Measurements from ENCODE around the gene FAM3C. TPM values are rescaled to one million over a fixed set of nuclear protein-coding genes. Genes with fewer than 3 reads are reported as not detected.
"Not testable (repeated sequence)": the region's sequence is repeated elsewhere in the genome, so short reads cannot be mapped to it uniquely, and the experiment has no call there.

The FAM3C gene
- 83.6 TPM for polyA plus RNA-seq (ENCODE audit: insufficient read length)

DNA sequence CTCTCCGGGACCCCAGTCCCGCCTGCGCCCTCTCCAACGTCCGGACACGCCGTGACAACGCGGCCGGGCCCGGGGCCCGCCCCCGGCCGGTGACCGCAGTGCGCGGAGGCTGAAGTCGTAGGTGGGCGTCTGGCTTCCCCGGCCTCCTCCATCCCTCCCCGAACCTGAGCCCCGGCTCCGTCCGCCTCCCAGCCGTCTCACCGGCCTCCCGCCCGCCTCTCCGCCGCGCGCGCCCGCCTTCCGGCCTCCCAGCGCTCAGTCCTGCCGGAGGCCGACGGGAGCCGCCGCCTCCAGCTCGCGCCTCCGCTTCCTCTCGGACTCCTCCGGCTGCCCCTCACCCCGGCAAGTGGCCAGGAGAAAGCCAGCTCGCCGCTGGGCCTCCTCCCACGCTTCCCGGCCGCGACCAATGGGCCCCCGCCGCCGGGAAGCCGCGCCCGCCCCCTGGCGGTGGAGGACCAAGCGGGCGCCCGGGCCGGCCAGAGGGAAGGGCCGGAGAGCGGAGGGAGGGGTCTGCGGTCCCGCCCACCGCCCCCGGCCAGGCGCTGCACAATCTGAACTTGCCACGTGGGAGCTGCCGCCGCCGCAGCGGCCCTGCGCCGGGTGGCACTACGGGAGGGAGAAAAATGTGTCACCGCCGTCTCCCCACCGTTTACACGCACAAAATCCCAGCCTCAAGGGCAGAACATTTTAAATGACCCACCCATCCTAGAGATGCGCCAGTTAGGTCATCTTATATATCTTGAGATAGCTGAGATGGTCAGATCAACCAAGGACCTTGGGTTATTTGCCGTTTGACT lies at the start of gene FAM3C:
Gene FAM3C (minus strand): TSS at position 348 of the 797 bp plus-strand sequence. CDS start 13,339 bp downstream, outside the sequence.
- peak; percentile 60 for DNase-seq (ENCODE audit: low read depth)

GRCh38 chr7:121442845-121443244 lies 46.7 kb upstream of the FAM3C start:
- DNase-seq (ENCODE audit: low read depth) = no peak

DNA sequence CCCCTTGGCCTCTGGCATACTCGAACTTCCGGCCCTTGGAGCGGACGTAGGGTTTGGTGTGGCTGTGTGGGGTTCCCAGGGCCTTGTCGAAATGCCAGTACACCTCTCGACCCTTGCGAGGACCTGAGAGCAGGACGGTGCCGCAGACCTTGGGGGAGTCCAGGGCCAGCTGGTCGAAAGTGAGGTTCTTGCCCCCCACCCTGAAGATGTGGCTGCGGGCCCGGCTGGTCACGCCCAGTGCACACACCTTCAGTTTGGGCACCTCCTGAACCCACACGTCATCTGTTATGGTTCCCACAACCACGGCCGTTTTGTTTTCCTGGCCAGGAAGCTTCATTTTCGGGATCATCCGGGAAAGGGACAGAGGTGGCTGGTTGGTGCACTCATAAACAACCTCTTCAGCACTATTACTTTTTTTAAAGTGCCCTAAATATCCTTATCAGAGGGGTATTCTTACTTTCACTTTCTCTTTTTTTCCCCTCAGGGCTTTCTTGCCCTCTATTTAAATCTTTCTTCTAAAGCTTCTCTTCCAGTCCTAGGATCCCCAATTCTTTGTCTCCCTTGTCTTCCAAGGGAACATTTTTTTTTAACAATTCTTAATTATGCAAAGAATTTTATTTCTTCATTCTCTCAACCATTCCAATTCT lies 44.9 kb upstream of the FAM3C start:
- no peak for DNase-seq (ENCODE audit: low read depth)

DNA sequence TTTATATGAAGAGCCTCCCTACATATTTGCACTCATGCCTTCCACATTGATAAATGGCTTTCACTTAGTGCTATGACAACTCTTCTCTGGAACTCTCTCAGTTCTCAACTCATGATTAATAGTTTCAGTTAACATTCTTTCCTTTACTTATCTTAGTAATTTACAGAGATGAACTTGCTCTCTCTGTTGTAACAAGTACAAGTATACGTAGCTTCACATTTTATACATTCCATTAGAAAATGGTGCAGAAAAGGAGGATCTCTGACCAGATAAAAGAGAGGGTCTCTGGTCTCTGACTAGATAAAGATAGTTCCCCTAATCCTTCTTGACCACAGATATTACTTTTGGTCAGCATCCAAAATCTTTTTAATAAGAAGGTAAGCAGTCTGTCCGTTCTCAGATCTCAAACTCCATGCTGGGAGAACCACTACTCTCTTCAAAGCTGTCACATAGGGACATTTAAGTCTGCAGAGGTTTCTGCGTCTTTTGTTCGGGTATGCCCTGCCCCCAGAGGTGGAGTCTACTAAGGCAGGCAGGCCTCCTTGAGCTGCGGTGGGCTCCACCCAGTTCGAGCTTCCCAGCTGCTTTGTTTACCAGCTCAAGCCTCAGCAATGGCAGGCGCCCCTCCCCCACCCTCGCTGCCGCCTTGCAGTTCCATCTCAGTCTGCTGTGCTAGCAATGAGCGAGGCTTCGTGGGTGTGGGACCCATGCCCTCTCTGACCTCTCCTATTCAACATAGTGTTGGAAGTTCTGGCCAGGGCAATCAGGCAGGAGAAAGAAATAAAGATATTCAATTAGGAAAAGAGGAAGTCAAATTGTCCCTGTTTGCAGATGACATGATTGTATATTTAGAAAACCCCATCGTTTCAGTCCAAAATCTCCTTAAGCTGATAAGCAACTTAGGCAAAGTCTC lies 42.2 kb upstream of the FAM3C start:
- not testable (repeated sequence) for DNase-seq (ENCODE audit: low read depth)

- no peak for DNase-seq (ENCODE audit: low read depth)
Observed at GRCh38 chr7:121437470-121437869, 41.4 kb upstream of the FAM3C start.

GRCh38 chr7:121436688-121437087 lies 40.6 kb upstream of the FAM3C start:
- DNase-seq (ENCODE audit: low read depth) = no peak

DNA sequence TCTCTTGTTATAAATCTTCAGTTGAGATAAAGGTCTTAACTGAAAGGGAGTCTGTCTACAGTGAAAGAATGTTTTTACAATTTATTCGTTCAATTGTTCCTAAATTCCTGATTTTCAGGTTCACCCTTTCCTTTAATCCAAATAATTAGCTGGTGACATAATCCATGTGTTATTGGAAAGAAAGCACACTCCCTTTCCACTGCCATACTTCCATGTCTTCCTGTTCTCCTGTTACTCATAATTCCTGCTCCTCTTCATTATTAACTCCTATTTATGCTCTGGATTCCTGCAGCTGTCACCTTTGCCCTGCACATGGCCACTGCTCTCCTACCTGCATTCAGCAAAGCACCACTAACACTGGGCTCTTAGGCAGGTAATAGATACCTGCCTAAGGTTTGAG lies 40.0 kb upstream of the FAM3C start:
- DNase-seq (ENCODE audit: low read depth) = no peak

GRCh38 chr7:121433775-121434174 lies 37.7 kb upstream of the FAM3C start:
- DNase-seq (ENCODE audit: low read depth) = no peak

GRCh38 chr7:121432486-121432885 lies 36.4 kb upstream of the FAM3C start:
- DNase-seq (ENCODE audit: low read depth) = not testable (repeated sequence)

DNA sequence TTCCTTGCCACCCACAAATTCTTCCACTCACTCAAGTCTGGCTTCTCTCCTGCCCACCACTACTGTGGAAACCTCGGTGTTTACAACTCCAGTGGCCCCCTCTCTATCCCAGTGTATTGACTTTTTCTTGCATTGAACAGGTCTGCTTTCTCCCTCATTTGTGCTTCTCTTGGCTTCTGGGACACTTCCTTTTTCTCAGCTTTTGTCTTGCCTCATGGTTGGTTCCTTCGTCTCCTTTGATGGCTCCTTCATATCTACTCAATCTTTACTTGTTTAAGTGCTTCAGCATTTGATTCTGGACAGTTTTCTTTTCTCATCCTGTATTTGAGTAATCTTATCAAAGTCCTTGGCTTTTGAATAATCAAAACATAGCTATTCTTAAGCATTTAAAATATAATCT lies 35.9 kb upstream of the FAM3C start:
- DNase-seq (ENCODE audit: low read depth) = no peak

GRCh38 chr7:121431389-121431995 lies 35.4 kb upstream of the FAM3C start:
- no peak for DNase-seq (ENCODE audit: low read depth)

GRCh38 chr7:121430558-121430957 lies 34.5 kb upstream of the FAM3C start:
- DNase-seq (ENCODE audit: low read depth) = no peak

GRCh38 chr7:121429798-121430197 lies 33.7 kb upstream of the FAM3C start:
- no peak for DNase-seq (ENCODE audit: low read depth)

GRCh38 chr7:121428855-121429489 lies 32.9 kb upstream of the FAM3C start:
- DNase-seq (ENCODE audit: low read depth) = no peak

DNA sequence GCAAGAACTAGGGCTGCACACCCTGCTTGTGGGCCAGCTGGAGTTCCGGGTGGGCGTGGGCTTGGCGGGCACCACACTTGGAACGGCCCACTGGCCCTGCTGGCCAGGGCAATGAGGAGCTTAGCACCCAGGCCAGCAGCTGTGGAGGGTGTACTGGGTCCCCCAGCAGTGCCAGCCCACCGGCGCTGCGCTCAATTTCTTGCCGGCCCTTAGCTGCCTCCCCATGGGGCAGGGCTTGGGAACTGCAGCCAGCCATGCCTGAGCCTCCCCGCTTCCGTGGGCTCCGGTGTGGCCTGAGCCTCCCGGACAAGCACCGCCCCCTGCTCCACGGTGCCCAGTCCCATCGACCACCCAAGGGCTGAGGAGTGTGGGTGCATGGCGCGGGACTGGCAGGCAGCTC lies 25.6 kb upstream of the FAM3C start:
- not testable (repeated sequence) for DNase-seq (ENCODE audit: low read depth)

- no peak for DNase-seq (ENCODE audit: low read depth)
Observed at GRCh38 chr7:121420976-121421375, 24.9 kb upstream of the FAM3C start.

DNA sequence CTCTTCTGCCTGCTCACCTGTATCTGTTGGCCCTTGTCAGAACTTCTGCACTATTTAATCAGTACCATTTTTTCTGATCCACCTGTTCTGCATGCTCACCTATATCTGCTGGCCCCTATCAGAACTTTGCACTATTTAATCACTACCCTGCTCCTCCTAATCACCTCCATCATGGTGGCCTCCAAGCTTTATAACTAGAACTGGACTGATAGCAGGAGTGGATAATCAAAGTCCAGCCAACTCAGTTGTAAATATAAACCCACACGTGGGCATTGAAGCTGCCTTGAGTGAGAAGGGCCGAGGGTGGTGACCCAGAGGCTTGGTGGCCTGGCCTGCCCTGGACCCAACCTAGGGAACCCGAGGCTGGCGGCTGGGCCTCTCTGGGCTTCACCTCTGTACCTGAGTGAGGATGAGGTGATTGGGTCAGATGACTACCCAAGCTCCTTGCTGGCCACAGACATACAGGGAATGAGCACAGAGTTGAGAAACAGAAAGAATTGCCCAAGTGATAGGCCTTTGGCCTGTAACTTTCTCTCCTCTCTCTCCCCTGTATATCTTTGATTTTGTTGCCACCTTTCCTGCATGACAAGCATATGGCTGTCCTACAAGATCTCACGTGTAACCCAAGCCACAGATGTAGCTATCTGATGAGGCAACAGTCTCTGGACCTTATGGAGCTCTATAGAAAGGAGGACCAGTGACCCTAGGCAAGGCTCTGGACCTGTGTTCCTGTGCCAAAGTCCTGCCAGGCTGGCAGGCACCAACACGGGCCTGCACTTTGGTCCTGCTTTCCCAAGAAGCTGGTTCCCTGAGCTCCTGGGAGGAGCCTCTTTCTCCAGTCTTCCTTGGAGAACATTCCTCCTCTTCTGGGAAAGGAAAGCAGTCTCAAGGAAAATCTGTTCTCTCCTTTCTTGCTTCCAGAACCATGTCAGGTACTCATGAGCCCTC lies 23.4 kb upstream of the FAM3C start:
- DNase-seq (ENCODE audit: low read depth) = no peak

GRCh38 chr7:121416533-121416932 lies 20.4 kb upstream of the FAM3C start:
- DNase-seq (ENCODE audit: low read depth) = no peak

DNA sequence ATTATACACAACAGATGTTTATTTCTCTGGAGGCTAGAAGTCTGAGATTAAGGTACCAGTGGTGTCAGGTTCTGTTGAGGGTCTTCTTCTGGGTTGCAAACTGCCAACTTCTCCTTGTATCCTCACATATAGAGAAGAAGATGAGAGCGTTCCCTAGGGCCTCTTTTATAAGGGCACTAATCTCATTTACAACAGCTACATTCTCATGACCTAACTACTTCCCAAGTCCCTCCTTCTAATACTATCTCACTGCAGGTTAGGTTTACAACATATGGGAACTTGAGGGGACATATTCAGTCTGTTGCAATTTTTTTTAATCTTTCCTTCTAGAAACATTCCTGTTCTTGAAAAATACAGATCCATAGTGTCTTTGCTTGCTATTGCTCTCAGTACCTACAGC lies 18.3 kb upstream of the FAM3C start:
- no peak for DNase-seq (ENCODE audit: low read depth)

GRCh38 chr7:121411597-121411979 lies 15.5 kb upstream of the FAM3C start:
- no peak for DNase-seq (ENCODE audit: low read depth)

Measured in forelimb muscle (tissue), 1 donor.